K562 (cell line): ENCODE data around the gene TBC1D17.

ENCODE experiments used
- BHLHE40 ChIP-seq: IDR thresholded peaks from 2 replicates; pipeline ENCODE4 v1.6.1; 2011; ENCODE audit warnings: low read length, improper control_type of control experiment
- CTCF ChIP-seq, 3 experiments: IDR thresholded peaks in 2 of 3; conservative IDR thresholded peaks in 1 of 3; 2 replicates each; pipeline ENCODE4 v1.5.1; 2011 to 2012; ENCODE audit warnings: low read length in 3 of 3, mild to moderate bottlenecking in 3 of 3, control low read depth in 2 of 3, improper control_type of control experiment in 1 of 3, inconsistent platforms in 1 of 3, low read depth in 1 of 3, mixed read lengths in 1 of 3, moderate library complexity in 1 of 3; ENCODE audit not compliant: insufficient read depth in 2 of 3
- IRF2 ChIP-seq: sonication (generic); formaldehyde crosslinking; IDR thresholded peaks from 2 replicates; pipeline ENCODE4 v1.8.1; 2022; ENCODE audit warnings: mild to moderate bottlenecking, missing genetic modification reagents
- MAFK ChIP-seq: IDR thresholded peaks from 2 replicates; pipeline ENCODE4 v1.6.1; 2011; ENCODE audit warnings: low read length, improper control_type of control experiment
- NRF1 ChIP-seq, 2 experiments: fragments of 450-650 bp; IDR thresholded peaks in 1 of 2; conservative IDR thresholded peaks in 1 of 2; 2 replicates each; pipeline ENCODE4 v1.6.1; 2014; ENCODE audit warnings: mild to moderate bottlenecking in 2 of 2
- PML ChIP-seq: IDR thresholded peaks from 2 replicates; pipeline ENCODE4 v1.6.1; 2012; ENCODE audit warnings: low read length, inconsistent platforms
- REST ChIP-seq, 2 experiments: fragments of 450-650 bp; formaldehyde crosslinking in 1 of 2; IDR thresholded peaks; 2 replicates each; pipeline versions ENCODE4 v1.4.0 to v1.6.1; 2014 to 2020; ENCODE audit warnings: mild to moderate bottlenecking in 2 of 2, borderline replicate concordance in 1 of 2, low read depth in 1 of 2
- SMARCE1 ChIP-seq: fragments of 450-650 bp; IDR thresholded peaks from 2 replicates; pipeline ENCODE4 v1.7.1; 2016; ENCODE audit warnings: mild to moderate bottlenecking
- ZBTB34 ChIP-seq: fragments of 250-450 bp; sonication (Bioruptor Pico); IDR thresholded peaks from 2 replicates; pipeline ENCODE4 v1.8.0; 2021; ENCODE audit warnings: mild to moderate bottlenecking, moderate library complexity

GRCh38 chr19:49873129-49873521, 4.4 kb upstream of the TBC1D17 start:
- TF ChIP-seq BHLHE40 (no peak), PML (no peak), REST (IDR thresholded peaks at IDR 0.05; ENCODE audit: borderline replicate concordance) (no peak), REST (CRISPR knock-in tag; IDR thresholded peaks at IDR 0.05; ENCODE audit: low read depth) (no peak), CTCF (IDR thresholded peaks at IDR 0.05 in 2 of 3, conservative IDR thresholded peaks at IDR 0.05 in 1 of 3; ENCODE audit: insufficient read depth in 2 of 3, low read depth in 1 of 3, low read length in 3 of 3) (no peak), ZBTB34 (no peak), SMARCE1 (no peak), MAFK (no peak), NRF1 (conservative IDR thresholded peaks at IDR 0.05 in 1 of 2, IDR thresholded peaks at IDR 0.05 in 1 of 2) (no peak), IRF2 (CRISPR knock-in tag) (no peak)
